Endothelial cell of umbilical vein (primary cell): ENCODE data around the gene CLDN5. TPM values are rescaled to one million over a fixed set of nuclear protein-coding genes. Genes with fewer than 3 reads are reported as not detected.

Experiments
- BruUV-seq: library from RNA; stranded (reverse); fragments of 400-500 nt; replicated peaks from 2 replicates; lab custom pipeline; 2021; lab: Mats Ljungman, UMichigan
- CTCF ChIA-PET: fragments of 300-600, 350-600 bp; sonication (Branson Sonifier 250); formaldehyde crosslinking; loops from one replicate; lab custom pipeline; 2021; ENCODE audit warnings: antibody characterized with exemption, inconsistent platforms; lab: Charles Lee
- POLR2A ChIA-PET: fragments of 300-600, 350-600 bp; sonication (Branson Sonifier 250); formaldehyde crosslinking; loops from one replicate; lab custom pipeline; 2021; ENCODE audit warnings: antibody characterized with exemption, inconsistent platforms; lab: Charles Lee
- DNase-seq: peaks from one replicate; pipeline ENCODE4 v3.0.0-alpha.2; 2011; ENCODE audit warnings: low read depth, low spot score
- FAIRE-seq: peaks from 2 replicates; lab custom pipeline; 2011; peaks lifted over from hg19 to GRCh38; lab: Jason Lieb, UNC
- H2AFZ ChIP-seq: 2 replicates; pipeline ENCODE4 v1.6.0; 2012; ENCODE audit warnings: low read depth, low read length, control low read depth, inconsistent platforms
- H3K27ac ChIP-seq: 2 replicates; pipeline ENCODE4 v1.5.1; 2011; ENCODE audit warnings: low read depth, mild to moderate bottlenecking, control low read depth, low read length, moderate library complexity; ENCODE audit not compliant: insufficient read depth
- H3K27me3 ChIP-seq, 2 experiments: 2 replicates each; pipeline versions ENCODE4 v1.6.0 to v1.6.1; 2011; ENCODE audit warnings: low read length in 2 of 2, mixed read lengths in 1 of 2; ENCODE audit not compliant: control insufficient read depth in 2 of 2, insufficient read depth in 2 of 2
- H3K36me3 ChIP-seq, 2 experiments: 2 replicates in 1 of 2; 3 replicates in 1 of 2; pipeline ENCODE4 v1.5.1; 2011; ENCODE audit warnings: low read length in 2 of 2, mild to moderate bottlenecking in 1 of 2, moderate library complexity in 1 of 2; ENCODE audit not compliant: control insufficient read depth in 2 of 2, insufficient read depth in 2 of 2; ENCODE audit errors: extremely low read depth in 1 of 2
- H3K4me1 ChIP-seq: 3 replicates; pipeline ENCODE4 v1.5.1; 2011; ENCODE audit warnings: mild to moderate bottlenecking, low read length; ENCODE audit not compliant: control insufficient read depth, insufficient read depth; ENCODE audit errors: extremely low read depth
- H3K4me2 ChIP-seq: 2 replicates; pipeline ENCODE4 v1.6.1; 2011; ENCODE audit warnings: low read length, control low read depth, mixed read lengths; ENCODE audit not compliant: insufficient read depth
- H3K4me3 ChIP-seq, 3 experiments: fragments of 200-600 bp in 1 of 3; sonication (generic), shearing (Covaris generic) in 1 of 3; replicated peaks in 1 of 3; 2 replicates each; pipeline ENCODE4 v1.5.1; 2011 to 2016; ENCODE audit warnings: control low read depth in 3 of 3, low read length in 3 of 3, mild to moderate bottlenecking in 2 of 3, inconsistent platforms in 1 of 3, low read depth in 1 of 3, moderate library complexity in 1 of 3; ENCODE audit not compliant: insufficient read depth in 1 of 3
- H3K79me2 ChIP-seq: 2 replicates; pipeline ENCODE4 v1.6.0; 2012; ENCODE audit warnings: low read length, inconsistent platforms; ENCODE audit not compliant: control insufficient read depth, insufficient read depth
- H3K9ac ChIP-seq: replicated peaks from 2 replicates; pipeline ENCODE3; 2011; ENCODE audit warnings: low read length, control low read depth; ENCODE audit not compliant: insufficient read depth; ENCODE audit errors: extremely low read depth
- H3K9me1 ChIP-seq: replicated peaks from 3 replicates; pipeline ENCODE4 v1.6.0; 2011; ENCODE audit warnings: mild to moderate bottlenecking, low read length; ENCODE audit not compliant: control insufficient read depth, insufficient read depth; ENCODE audit errors: extremely low read depth
- H3K9me3 ChIP-seq: replicated peaks from 2 replicates; pipeline ENCODE4 v1.5.1; 2012; ENCODE audit warnings: low read length, inconsistent platforms; ENCODE audit not compliant: control insufficient read depth, insufficient read depth
- H4K20me1 ChIP-seq: replicated peaks from 2 replicates; pipeline ENCODE3; 2011; ENCODE audit warnings: mild to moderate bottlenecking, low read length; ENCODE audit not compliant: control insufficient read depth, insufficient read depth; ENCODE audit errors: extremely low read depth
- CTCF ChIP-seq, 2 donors: IDR thresholded peaks; 1 replicate in 1 of 2; 2 replicates in 1 of 2; pipeline ENCODE4 v1.5.1; 2011; ENCODE audit warnings: low read length in 2 of 2, mild to moderate bottlenecking in 2 of 2, moderate library complexity in 2 of 2, control low read depth in 1 of 2, inconsistent platforms in 1 of 2, low read depth in 1 of 2; ENCODE audit not compliant: insufficient read depth in 1 of 2; ENCODE audit errors: extremely low read depth in 1 of 2
- EZH2 ChIP-seq: IDR thresholded peaks from 2 replicates; pipeline ENCODE4 v1.6.1; 2012; ENCODE audit warnings: borderline replicate concordance, low read depth, mild to moderate bottlenecking, moderate library complexity, low read length, inconsistent platforms; ENCODE audit not compliant: severe bottlenecking
- FOS ChIP-seq: IDR thresholded peaks from 2 replicates; pipeline ENCODE4 v1.6.1; 2011; ENCODE audit warnings: mild to moderate bottlenecking, low read length, moderate library complexity, borderline replicate concordance; ENCODE audit not compliant: insufficient read depth
- GATA2 ChIP-seq: IDR thresholded peaks from 2 replicates; pipeline ENCODE4 v1.7.0; 2011; ENCODE audit warnings: low read depth, mild to moderate bottlenecking, moderate library complexity, mixed read lengths, low read length; ENCODE audit not compliant: insufficient read length, insufficient read depth
- JUN ChIP-seq: IDR thresholded peaks from 2 replicates; pipeline ENCODE4 v1.6.1; 2011; ENCODE audit warnings: borderline replicate concordance, low read depth; ENCODE audit not compliant: insufficient read length, insufficient read depth
- MAX ChIP-seq: IDR thresholded peaks from 2 replicates; pipeline ENCODE4 v1.6.1; 2011; ENCODE audit not compliant: insufficient read depth, insufficient read length
- MYC ChIP-seq: IDR thresholded peaks from one replicate; pipeline ENCODE4 v1.6.1; 2011; ENCODE audit warnings: mild to moderate bottlenecking, low read depth, low read length
- POLR2A ChIP-seq: IDR thresholded peaks from 2 replicates; pipeline ENCODE4 v1.6.1; 2012; ENCODE audit warnings: low read depth, mild to moderate bottlenecking, control low read depth, low read length
- POLR2AphosphoS5 ChIP-seq: IDR thresholded peaks from 2 replicates; pipeline ENCODE4 v1.6.1; 2012; ENCODE audit warnings: low read depth, mild to moderate bottlenecking, control low read depth, low read length, moderate library complexity; ENCODE audit not compliant: insufficient read depth
- dilution Hi-C: fragments of 300-500 bp; cut with MboI; formaldehyde crosslinking; loops from one replicate; pipeline ENCODE4 v1.15.0; 2019; ENCODE audit warnings: low sequenced_read_pairs; ENCODE audit not compliant: extremely low pct_ligation_motif_present
- intact Hi-C: fragments of 100-400 bp; cut with micrococcal nuclease; formaldehyde crosslinking; loops from one replicate; pipeline ENCODE4 v1.10.0; 2022
- polyA plus RNA-seq, 4 experiments: library from polyadenylated mRNA; depleted of rRNA in 3 of 4; stranded (reverse) in 3 of 4; unstranded in 1 of 4; fragments of >200 nt; gene quantifications; 2 replicates each; pipeline versions ENCODE4 v1.2.1 to v1.2.3, GENCODE V29; 2011 to 2012; ENCODE audit warnings: missing spikeins in 1 of 4
- total RNA-seq: library from RNA; stranded (reverse); gene quantifications from 2 replicates; pipeline ENCODE4 v1.2.3, GENCODE V29; 2021

The CLDN5 gene
- total and polyA plus RNA-seq, 2 donors (not counting 3 experiments of a cell fraction or from before 2014, with no cell fraction given): 198 to 252 TPM

- Histone ChIP-seq H2AFZ (no peak overlapping the region), H3K4me1 (no peaks in the 10 kb centered on the region), H3K36me3 (no peaks in the 10 kb centered on the region), H4K20me1 (no peaks in the 10 kb centered on the region), H3K9ac (no peak overlapping the region), H3K27me3 (no peaks in the 10 kb centered on the region), H3K79me2 (no peaks in the 10 kb centered on the region), H3K9me3 (no peaks in the 10 kb centered on the region), H3K4me3 (no peak overlapping the region), H3K4me2 (no peak overlapping the region), H3K27ac (no peak overlapping the region), H3K9me1 (no peaks in the 10 kb centered on the region)
- POLR2A ChIA-PET: no interaction called here
- intact Hi-C loops (no loop called here), dilution Hi-C loops (no loop called here)
- CTCF ChIA-PET: no interaction called here
- no TSS peak for BruUV-seq
- no peak for TF ChIP-seq POLR2A
- no peak for TF ChIP-seq MAX
- TF ChIP-seq GATA2: no peak
- no peak for TF ChIP-seq FOS
- no peak for TF ChIP-seq JUN
- no peak for TF ChIP-seq EZH2
- no peak for TF ChIP-seq POLR2AphosphoS5
- no peak for TF ChIP-seq CTCF (IDR thresholded peaks at IDR 0.05; ENCODE audit: extremely low read depth in 1 of 2, insufficient read depth in 1 of 2, low read depth in 1 of 2, low read length in 2 of 2)
- no peak for TF ChIP-seq MYC
- DNase-seq (no peak), FAIRE-seq (no peak)
These were observed 18.0 kb downstream of the CLDN5 start for GRCh38 chr22:19506212-19506611.
